OCI-M1 (cell line): ENCODE data around the gene CD40.
"Not testable (repeated sequence)": the region's sequence is repeated elsewhere in the genome, so short reads cannot be mapped to it uniquely, and the experiment has no call there.

ENCODE experiments used
- DNase-seq: peaks from one replicate; lab custom pipeline; 2025; lab: John Stamatoyannopoulos, UW

The CD40 gene

DNA sequence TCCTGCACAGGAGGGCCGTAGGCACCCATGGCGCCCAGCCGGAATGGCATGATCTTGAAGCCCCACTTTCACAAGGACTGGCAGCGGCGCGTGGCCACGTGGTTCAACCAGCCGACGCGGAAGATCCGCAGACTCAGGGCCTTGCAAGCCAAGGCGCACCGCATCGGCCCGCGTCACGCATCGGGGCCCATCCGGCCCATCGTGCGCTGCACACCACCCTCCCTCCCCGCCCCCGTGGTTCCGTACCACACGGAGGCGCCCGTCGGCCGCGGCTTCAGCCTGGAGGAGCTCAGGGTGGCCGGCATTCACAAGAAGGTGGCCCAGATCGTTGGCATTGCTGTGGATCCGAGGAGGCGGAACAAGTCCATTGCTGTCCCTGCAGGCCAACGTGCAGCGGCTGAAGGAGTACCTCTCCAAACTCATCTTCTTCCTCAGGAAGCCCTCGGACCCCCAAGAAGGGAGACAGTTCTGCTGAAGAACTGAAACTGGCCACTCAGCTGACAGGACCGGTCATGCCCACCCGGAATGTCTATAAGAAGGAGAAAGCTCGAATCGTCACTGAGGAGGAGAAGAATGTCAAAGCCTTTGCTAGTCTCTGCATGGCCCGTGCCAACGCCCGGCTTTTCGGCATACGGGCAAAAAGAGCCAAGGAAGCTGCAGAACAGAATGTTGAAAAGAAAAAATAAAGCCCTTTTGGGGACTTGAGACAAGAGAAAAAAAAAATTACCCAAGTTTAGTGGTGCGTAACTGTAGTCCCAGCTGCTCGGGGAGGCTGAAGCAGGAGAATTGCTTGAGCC, 18.4 kb upstream of the CD40 start:
- no peak for DNase-seq

DNA sequence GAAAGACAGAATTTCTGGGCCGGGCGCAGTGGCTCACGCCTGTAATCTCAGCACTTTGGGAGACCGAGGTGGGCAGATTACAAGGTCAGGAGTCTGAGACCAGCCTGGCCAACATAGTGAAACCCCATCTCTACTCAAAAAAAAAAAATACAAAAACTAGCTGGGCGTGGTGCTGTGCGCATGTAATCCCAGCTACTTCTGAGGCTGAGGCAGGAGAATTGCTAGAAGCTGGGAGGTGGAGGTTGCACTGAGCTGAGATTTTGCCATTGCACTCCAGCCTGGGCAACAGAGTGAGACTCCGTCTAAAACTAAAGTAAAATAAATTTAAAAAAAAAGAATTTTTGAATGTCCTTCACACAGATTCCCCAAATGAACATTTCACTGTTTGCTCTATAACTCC, 17.7 kb upstream of the CD40 start:
- not testable (repeated sequence) for DNase-seq

DNA sequence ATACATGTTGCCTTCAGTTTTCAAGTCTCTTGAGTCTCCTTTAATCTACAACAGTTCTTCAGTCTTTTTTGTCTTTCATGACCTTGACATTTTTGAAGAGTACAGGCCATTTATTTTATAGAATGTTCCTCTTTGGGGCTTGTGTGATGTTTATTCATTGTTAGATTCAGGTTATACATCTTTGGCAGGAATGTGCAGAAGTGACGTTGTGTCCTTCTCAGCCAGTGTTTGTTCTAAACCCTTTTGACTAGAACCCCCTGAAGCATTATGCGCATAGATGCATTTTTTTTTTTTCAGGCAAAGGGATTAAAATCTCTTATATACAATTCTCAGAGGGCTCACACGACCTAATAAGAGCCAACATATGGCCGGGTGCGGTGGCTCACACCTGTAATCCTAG, 17.1 kb upstream of the CD40 start:
- no peak for DNase-seq

DNA sequence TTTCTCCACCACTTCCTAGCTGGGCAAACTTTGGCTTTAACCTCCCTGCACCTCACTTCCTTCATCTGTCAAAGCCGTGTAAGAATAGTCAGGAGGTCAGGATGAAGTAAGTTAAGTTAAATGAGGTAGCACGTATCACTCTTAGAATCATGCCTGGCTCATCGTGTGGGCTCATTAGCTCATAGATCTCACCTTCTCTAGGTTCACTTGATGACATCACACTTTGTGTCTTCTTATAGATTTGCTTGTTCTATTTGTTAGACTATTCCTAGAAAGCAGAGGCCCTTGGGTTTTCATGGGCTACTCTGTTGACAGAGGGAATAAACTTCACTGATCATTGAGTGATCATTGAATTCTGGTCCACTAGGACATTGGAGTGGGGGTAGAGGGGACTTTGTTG, 16.2 kb upstream of the CD40 start:
- no peak for DNase-seq

DNA sequence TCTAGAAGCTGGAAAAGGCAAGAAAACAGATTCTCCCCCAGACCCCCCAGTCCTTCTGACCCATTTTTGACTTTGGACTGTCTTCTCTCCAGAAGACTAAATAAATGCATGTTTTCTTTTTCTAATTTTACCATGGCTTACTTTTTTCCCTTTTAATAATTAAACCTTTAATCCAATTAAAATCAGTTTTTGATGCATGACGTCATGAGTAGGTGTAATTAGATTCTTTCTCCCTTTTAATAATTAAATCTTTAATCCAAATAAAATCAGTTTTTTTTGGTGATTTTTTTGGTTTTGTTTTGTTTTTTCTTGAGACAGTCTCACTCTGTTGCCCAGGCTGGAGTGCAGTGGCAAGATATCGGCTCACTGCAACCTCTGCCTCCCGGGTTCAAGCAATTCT, 15.2 kb upstream of the CD40 start:
- no peak for DNase-seq

DNA sequence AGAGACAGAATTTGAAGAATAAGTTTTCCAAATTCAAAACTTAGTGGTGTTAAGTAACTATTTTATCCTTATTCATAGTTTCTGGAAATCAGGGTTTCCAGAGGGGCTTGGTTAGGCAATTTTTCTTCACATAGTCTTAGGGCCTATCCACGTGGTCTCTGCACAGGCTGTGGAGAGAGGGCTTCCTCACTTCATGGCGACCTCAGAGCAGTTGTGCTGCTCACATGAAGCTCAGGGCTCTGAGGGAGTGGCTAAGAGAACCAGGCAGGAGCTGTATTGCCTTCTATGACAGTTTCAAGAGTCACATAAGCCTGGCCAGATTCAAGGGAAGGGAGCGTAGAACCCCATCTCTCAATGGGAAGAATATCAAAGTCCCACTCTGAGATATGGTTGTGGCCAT, 13.9 kb upstream of the CD40 start:
- no peak for DNase-seq

DNA sequence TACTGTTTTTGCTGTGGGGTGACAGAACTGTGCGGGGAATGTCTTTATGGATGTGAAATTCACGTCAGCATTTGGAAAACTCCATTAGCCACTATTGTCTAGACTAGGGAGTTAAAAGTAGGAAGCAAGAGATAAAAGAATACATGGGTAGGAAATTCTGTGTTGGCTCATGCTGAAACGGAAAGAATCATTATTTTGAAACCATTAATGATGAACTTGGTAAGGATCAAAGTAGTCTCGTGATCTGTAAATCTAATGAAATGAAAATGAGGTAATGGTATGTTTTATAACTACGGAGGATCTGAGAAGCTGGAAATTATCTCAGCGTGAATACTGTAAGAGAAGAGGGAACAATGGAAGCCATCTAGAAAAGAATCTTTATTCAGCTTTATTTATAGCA, 11.1 kb upstream of the CD40 start:
- DNase-seq, result no peak

DNA sequence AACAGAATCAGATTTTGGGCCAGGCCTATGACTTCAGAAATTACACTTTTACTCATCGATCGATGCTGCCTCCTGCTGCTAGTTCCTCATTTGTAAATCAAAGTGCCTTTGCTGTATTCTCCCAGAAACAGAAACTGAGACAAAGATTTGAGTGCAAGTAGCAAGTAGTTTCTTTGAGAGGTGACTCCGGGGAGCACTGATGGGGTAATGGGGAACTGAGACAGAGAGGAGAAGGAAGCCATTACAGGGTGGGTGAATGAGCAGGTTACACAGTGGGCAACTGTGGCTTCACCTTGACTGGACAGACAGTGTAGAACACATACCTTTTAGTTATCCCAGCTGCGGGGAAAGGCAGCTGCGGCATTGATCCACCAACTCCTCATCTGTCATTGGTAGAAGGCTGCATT, 9.7 kb upstream of the CD40 start:
- no peak for DNase-seq

DNA sequence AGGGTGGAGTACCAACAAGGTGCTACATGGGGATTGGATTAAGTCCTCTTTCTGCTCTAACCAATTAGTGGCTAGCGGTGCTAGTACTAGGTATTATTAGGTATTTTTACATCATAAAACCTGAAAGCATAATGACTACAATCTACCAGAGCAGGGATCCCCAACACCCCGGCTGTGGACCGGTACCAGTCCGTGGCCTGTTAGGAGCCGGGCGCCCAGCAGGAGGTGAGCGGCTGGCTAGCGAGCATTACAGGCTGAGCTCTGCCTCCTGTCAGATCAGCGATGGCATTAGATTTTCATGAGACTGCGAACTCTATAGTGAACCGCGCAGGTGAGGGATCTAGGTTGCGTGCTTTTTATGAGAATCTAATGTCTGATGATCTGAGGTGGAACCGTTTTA, 9.1 kb upstream of the CD40 start:
- no peak for DNase-seq

DNA sequence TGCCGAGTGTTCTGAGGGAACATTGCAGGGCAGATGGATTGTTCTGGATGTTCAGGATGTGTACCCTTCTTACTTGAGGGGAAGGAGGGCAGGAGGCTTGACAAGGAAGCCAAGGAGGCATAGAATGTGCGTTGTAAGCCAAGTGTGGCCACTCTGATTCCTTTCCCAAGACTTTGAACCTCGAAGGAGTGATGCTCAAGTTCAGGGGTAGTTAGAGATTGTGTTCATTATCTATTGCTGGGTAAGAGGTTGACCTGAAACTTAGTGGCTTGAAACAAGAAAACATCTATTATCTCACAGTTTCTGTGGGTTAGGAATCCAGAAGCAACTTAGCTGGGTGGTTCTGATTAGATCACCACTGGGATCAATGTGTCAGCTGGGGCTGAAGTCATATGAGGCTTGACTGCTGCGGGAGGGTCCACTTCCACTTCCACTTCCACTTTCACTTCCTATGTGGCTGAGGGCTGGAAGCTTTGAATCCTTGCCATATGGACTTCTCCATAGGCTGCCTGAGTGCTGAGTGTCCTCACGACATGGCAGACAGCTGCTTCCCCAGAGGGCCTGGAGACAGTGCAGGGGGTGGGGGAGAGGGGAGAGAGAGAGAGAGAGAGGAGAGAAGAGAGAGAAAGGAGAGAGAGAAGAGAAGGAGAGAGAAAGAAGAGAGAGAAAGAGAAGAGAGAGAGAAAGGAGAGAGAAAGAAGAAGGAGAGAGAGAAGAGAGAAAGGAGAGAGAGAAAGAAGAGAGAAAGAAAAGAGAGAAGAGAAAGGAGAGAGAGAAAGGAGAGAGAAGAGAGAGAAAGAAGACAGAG, 6.9 kb upstream of the CD40 start:
- DNase-seq, result peak; percentile 86

DNA sequence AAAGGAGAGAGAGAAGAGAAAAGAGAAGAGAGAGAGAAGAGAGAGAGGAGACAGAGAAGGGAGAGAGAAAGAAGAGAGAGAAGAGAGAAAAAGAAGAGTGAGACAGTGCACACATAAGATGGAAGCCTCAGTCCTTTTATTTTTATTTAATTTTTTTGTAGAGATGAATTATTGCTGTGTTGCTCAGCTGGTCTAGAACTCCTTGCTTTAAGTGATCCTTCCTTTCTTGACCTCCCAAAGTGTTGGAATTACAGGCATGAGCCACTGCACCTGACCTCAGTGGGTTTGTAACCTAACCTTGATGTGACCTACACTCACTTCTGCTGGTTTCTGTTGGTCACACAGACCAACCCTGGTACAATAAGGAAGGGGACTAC, 6.3 kb upstream of the CD40 start:
- DNase-seq, result no peak

DNA sequence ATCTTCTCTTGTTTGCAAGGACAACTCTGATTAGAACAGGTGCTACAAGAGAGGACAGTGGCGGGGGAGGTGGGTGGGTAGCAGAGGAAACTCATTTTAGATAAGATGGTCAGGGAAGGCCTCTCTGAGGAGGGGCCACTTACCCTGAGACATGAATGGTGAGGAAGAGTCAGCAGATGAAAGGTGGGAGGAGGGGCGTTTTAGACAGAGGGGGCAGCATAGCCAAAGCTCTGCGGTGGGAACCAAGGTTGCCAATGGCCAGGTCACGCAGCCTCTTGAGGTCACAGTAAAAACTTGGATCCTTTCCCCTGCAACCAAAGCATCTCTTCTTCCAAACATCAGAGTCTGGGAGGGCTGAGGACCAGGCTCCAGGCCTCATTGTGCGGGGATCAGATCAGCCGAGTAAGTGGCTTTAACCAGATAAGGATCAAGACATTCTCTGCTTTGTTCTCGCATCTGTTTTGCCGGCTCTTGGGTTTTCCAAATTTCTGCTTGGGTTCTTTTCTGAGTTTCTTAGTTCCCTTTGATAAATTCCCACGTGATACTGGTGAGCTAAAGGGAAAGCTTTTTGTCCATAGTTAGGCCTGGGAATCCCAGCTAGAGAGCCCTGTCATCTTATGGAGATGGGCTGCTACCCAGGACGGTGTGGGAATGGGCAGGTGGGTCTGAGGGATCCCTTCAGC, 5.5 kb upstream of the CD40 start:
- no peak for DNase-seq

DNA sequence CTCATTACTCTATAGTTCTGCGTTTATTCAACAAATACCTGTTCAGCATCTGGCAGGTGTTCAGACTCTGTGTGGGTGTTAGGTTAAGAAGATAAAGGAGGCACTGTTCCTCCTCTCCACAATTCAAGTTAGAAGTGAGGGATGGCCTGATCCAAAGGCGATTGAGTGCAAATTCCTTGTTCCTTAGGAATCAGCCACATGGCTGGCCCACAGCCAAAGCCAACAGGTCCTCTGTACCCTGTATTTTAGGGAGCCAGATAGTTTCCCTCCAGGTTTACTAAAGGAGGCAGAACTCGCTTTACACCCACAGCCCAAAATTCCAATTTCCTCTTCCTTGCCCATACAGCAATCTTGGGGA, 5.0 kb upstream of the CD40 start:
- DNase-seq, result no peak

DNA sequence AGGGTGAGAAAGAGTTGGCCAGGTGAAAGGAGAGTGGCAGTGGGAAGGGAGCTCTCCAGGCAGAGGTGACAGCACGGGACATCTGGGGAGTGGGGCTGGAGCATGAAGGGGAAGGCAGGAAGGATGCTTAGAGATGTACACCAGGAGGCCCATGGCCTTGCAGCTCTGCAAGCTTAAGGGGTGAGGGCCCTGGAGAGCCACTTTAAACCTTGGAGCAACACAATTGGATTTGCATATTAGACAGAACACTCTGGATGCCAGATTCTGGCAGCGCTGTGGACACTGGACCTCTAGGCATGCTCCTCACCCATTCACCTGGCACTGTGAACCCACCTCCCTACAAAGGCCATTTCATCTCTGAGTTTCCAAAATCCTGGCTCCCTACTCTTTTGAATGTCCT, 3.7 kb upstream of the CD40 start:
- no peak for DNase-seq

DNA sequence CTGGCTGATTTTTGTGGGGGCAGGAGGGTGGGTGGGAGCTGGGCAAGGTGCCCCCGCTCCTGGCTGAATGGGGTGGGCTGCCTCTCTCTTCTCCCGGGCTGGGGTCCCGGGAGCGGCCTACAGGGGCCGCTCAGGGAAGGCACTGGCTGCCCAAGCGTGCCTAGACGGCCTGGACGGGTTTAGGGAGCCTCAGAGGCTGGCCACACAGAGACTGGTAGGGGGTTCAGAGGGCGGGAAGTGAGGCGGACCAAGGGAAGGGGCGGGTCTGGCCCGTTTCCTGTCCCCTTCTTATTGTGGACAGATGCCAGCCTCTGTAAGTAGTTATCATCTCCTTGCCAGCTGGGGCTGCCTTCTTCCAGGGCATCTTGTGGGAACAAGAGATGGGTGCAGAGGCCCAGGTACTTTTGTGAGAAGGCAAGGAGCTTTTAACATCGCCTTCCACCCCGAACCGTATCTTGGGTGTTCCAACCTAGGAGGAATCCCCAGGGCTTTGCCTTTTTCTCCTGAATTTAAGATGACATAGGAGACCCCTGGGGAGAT, 437 bp downstream of the CD40 start:
- no peak for DNase-seq

DNA sequence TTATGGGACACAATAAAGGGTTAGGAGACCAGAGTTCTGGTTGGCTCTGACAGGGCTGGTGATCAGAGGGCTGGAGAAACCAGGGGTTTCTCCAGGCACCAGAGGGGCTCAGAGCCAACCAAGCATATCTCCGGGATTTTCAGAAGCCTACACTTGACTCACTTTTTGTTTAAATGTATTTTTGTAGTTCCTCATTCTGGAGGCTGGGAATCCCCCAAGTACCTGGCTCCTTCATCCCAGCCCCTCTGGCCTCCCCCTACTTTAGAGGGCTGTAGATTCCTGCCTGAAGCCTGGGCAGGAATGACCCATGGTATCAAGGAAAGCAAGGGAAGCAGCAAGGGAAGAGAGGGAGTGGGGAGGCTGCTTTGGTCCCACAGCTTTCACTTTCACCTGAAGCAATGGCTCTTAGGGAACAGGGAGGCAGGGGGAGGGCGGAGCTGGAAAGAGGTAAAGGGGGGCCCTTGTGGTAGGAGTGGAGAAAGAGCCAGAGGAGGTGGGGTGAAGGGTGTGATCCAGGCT, 973 bp downstream of the CD40 start:
- DNase-seq, result no peak

DNA sequence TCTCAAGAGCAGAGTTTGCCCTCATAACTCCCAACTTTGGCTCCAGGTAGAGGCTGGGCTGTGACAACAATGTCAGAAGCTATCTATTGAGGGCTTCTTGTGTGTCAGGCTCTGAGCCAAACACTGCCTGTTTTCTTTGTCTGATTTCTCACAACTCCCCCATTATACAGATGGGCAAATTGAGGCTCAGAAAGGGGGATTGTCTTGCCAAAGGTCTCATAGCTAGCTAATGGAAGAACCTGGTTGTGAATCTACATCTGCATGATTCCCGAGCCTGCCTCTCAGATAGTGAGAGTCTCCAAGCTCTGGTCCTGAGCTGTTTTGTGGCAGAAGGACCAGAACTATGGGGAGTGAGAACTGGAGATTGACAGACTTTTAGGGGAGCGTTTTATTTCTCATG, 1.4 kb downstream of the CD40 start:
- DNase-seq, result no peak

DNA sequence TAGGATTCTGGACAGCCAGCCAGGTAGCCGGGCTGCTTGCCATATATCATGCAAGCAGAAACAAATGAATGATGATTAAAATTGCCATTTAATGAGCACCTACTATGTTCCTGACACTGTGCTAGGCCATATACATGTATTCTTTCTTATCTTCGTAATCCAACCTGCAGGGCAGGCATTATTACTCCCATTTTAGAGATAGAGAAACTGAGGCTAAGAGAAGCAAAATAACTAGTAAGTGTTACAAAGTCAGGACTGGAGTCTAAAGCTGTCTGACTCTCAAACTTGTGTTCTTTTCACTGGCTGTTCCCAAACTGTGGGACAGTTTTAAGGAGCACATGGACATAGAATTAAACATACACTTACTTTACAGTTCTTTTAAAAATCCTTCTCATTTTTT, 2.0 kb downstream of the CD40 start:
- DNase-seq, result no peak

DNA sequence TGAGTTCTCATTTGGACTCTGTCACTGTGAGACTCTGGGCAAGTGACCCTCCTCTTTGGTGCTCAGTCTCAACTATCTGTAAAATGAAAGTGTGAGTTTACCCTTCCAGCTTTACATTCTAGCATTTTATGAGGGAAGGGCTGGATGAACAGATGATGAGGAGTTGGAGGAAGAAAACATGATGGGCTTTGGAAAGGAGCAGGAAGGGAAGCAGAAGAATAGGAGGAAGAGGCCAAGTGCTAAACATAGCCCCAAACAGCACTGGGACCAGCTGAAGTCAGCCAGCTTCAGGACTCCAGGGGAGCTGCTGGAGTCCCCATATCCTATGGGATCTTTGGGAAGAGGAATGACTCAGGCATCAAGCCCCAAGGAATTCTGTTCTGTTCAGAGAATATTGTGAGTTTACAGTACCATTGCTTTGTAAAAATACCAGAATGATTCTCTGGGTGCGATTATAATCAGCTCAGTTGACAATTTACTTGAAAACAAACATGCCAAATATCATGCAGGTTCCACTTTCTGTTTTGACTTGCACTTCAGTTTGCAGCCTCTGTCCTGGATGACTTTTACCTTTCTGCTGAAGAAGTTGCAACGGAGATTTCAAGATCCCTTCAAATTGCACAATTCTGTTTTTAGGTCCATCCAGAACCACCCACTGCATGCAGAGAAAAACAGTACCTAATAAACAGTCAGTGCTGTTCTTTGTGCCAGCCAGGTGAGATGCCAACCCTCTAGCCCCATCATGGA, 3.2 kb downstream of the CD40 start:
- DNase-seq, result peak; percentile 8

DNA sequence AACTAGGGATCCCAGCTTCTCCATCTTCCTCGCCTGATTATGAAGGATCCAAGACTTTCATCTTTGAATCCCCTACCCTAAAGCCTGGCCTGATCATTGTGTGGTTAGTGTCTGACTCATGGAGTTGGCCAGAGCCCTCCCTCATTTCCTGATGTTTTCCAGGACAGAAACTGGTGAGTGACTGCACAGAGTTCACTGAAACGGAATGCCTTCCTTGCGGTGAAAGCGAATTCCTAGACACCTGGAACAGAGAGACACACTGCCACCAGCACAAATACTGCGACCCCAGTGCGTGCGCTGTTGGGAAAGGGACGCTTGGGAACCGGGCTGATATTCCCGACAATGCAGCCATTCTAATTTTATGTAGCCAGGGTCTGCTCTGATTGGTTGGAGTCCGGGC, 4.0 kb downstream of the CD40 start:
- DNase-seq, result no peak

DNA sequence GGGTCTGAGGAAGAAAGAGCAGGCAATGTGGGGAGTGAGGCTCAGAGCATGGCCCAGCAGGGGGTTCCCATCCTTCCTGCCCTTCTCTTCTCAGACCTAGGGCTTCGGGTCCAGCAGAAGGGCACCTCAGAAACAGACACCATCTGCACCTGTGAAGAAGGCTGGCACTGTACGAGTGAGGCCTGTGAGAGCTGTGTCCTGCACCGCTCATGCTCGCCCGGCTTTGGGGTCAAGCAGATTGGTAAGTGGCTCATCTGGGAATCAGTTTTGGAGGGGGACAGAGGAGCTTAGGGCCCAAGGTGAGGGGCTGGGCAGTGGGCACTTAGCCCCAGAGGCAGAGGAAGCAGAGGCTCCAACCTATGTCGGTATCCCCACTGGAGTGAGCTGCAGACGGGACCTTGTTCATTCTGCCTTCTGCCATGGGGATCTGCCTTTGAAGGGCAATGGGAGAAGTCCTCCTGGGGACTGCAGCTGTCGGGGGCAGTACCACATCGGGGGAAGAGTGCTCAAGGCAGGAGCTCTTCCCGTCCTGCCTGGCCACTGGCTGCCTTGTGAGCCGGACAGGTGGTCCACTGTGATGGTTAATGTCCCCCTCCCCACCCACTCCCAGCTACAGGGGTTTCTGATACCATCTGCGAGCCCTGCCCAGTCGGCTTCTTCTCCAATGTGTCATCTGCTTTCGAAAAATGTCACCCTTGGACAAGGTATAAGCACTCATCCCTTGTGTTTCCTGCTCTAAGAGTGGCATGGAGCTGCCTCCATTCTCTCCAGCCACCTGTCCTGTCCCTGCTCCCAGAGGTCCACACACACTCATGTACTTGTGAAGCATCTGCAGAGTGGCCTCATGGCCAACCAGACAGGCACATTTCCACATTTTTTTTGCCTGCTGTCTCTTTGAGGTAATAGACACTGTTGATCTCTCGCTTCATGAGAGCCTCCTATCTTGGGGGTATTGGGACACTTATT, 4.7 kb downstream of the CD40 start:
- no peak for DNase-seq
